Measurements from ENCODE around the gene ANAPC5.
A peak's percentile ranks its signal among the peaks of the same experiment; 100 is the strongest.
"Not testable (repeated sequence)": the region's sequence is repeated elsewhere in the genome, so short reads cannot be mapped to it uniquely, and the experiment has no call there.

ANAPC5 gene

GRCh38 chr12:121376754-121377697 lies 24.8 kb upstream of the ANAPC5 start:
- DNase-seq = no peak
- peaks cover 0 to 7% of the 10 kb centered on the region in 2 donors for H3K9me3 Mint-ChIP-seq
- no peak overlapping the region for H3K27ac Mint-ChIP-seq
- no peak overlapping the region for H3K4me3 Mint-ChIP-seq
- no peaks in the 10 kb centered on the region for H3K4me1 Mint-ChIP-seq
- no peaks in the 10 kb centered on the region for H3K36me3 Mint-ChIP-seq
- ATAC-seq (replicated peaks) = no peak
- no peaks in the 10 kb centered on the region for H3K27me3 Mint-ChIP-seq

GRCh38 chr12:121374945-121375584 lies 22.9 kb upstream of the ANAPC5 start:
- not testable (repeated sequence) for H3K9me3 Mint-ChIP-seq; H3K4me3 Mint-ChIP-seq; H3K27me3 Mint-ChIP-seq; ATAC-seq (replicated peaks); H3K27ac Mint-ChIP-seq; DNase-seq; H3K4me1 Mint-ChIP-seq; H3K36me3 Mint-ChIP-seq

- not testable (repeated sequence) for H3K27ac Mint-ChIP-seq; ATAC-seq (replicated peaks); H3K9me3 Mint-ChIP-seq; H3K4me1 Mint-ChIP-seq; H3K36me3 Mint-ChIP-seq; DNase-seq; H3K4me3 Mint-ChIP-seq; H3K27me3 Mint-ChIP-seq
These were observed 22.1 kb upstream of the ANAPC5 start for GRCh38 chr12:121374336-121374735.

- no peak for DNase-seq
- H3K27me3 Mint-ChIP-seq = peaks cover 0 to 5% of the 10 kb centered on the region in 2 donors
- no peak for ATAC-seq (replicated peaks)
- no peak overlapping the region for H3K27ac Mint-ChIP-seq
- H3K9me3 Mint-ChIP-seq = peaks cover 0 to 7% of the 10 kb centered on the region in 2 donors
- H3K4me3 Mint-ChIP-seq = no peak overlapping the region
- no peaks in the 10 kb centered on the region for H3K36me3 Mint-ChIP-seq
- H3K4me1 Mint-ChIP-seq = no peaks in the 10 kb centered on the region
These were observed 21.5 kb upstream of the ANAPC5 start for GRCh38 chr12:121373755-121374154.

GRCh38 chr12:121371404-121371803 lies 19.2 kb upstream of the ANAPC5 start:
- DNase-seq (no peak), ATAC-seq (replicated peaks) (no peak)
- peaks cover 0 to 5% of the 10 kb centered on the region in 2 donors for H3K27me3 Mint-ChIP-seq
- no peaks in the 10 kb centered on the region for H3K36me3 Mint-ChIP-seq
- H3K4me3 Mint-ChIP-seq = no peak overlapping the region
- peaks cover 0 to 7% of the 10 kb centered on the region in 2 donors for H3K9me3 Mint-ChIP-seq
- H3K4me1 Mint-ChIP-seq = no peaks in the 10 kb centered on the region
- peak overlapping the region; percentile 48 for H3K27ac Mint-ChIP-seq

- no peak overlapping the region for H3K4me3 Mint-ChIP-seq
- H3K4me1 Mint-ChIP-seq = peaks cover 6% of the 10 kb centered on the region in 2 donors
- no peak overlapping the region for H3K27ac Mint-ChIP-seq
- H3K9me3 Mint-ChIP-seq = no peaks in the 10 kb centered on the region
- DNase-seq = no peak
- no peaks in the 10 kb centered on the region for H3K36me3 Mint-ChIP-seq
- H3K27me3 Mint-ChIP-seq = peaks cover 19% of the 10 kb centered on the region in 2 donors
- no peak for ATAC-seq (replicated peaks)
These were observed 13.8 kb upstream of the ANAPC5 start for GRCh38 chr12:121366063-121366459.

- Mint-ChIP-seq H3K27ac (no peak overlapping the region), H3K36me3 (no peaks in the 10 kb centered on the region), H3K27me3 (peaks cover 19% of the 10 kb centered on the region in 2 donors), H3K4me1 (peaks cover 6% of the 10 kb centered on the region in 2 donors), H3K9me3 (no peaks in the 10 kb centered on the region), H3K4me3 (no peak overlapping the region)
- DNase-seq (no peak), ATAC-seq (replicated peaks) (no peak)
These were observed 13.3 kb upstream of the ANAPC5 start for GRCh38 chr12:121365416-121366062.

GRCh38 chr12:121364683-121365121 lies 12.5 kb upstream of the ANAPC5 start:
- Mint-ChIP-seq H3K27ac (no peak overlapping the region), H3K36me3 (no peaks in the 10 kb centered on the region), H3K4me3 (no peak overlapping the region), H3K9me3 (no peaks in the 10 kb centered on the region), H3K4me1 (peaks cover 6% of the 10 kb centered on the region in 2 donors), H3K27me3 (peaks cover 19% of the 10 kb centered on the region in 2 donors)
- DNase-seq (no peak), ATAC-seq (replicated peaks) (no peak)

- no peaks in the 10 kb centered on the region for H3K36me3 Mint-ChIP-seq
- no peak overlapping the region for H3K4me3 Mint-ChIP-seq
- H3K27ac Mint-ChIP-seq = no peak overlapping the region
- peaks cover 0 to 5% of the 10 kb centered on the region in 2 donors for H3K27me3 Mint-ChIP-seq
- no peaks in the 10 kb centered on the region for H3K9me3 Mint-ChIP-seq
- ATAC-seq (replicated peaks) (no peak), DNase-seq (no peak)
- peaks cover 4 to 9% of the 10 kb centered on the region in 2 donors for H3K4me1 Mint-ChIP-seq
These were observed 5.9 kb upstream of the ANAPC5 start for GRCh38 chr12:121358073-121358472.

- no peak overlapping the region for H3K4me3 Mint-ChIP-seq
- ATAC-seq (replicated peaks) (no peak), DNase-seq (no peak)
- peaks cover 5 to 11% of the 10 kb centered on the region in 2 donors for H3K4me1 Mint-ChIP-seq
- no peak overlapping the region for H3K27ac Mint-ChIP-seq
- no peaks in the 10 kb centered on the region for H3K36me3 Mint-ChIP-seq
- H3K9me3 Mint-ChIP-seq = no peaks in the 10 kb centered on the region
- peaks cover 0 to 5% of the 10 kb centered on the region in 2 donors for H3K27me3 Mint-ChIP-seq
These were observed 5.1 kb upstream of the ANAPC5 start for GRCh38 chr12:121357331-121357730.

- Mint-ChIP-seq H3K4me3 (no peak overlapping the region), H3K4me1 (peaks cover 5 to 11% of the 10 kb centered on the region in 2 donors), H3K36me3 (no peaks in the 10 kb centered on the region), H3K27ac (no peak overlapping the region), H3K27me3 (peaks cover 0 to 5% of the 10 kb centered on the region in 2 donors), H3K9me3 (no peaks in the 10 kb centered on the region)
- ATAC-seq (replicated peaks) (no peak), DNase-seq (no peak)
These were observed 4.4 kb upstream of the ANAPC5 start for GRCh38 chr12:121356657-121357056.

- DNase-seq = no peak
- no peak overlapping the region for H3K4me3 Mint-ChIP-seq
- no peak overlapping the region for H3K27ac Mint-ChIP-seq
- H3K4me1 Mint-ChIP-seq = peaks cover 5 to 16% of the 10 kb centered on the region in 2 donors
- peaks cover 0 to 5% of the 10 kb centered on the region in 2 donors for H3K27me3 Mint-ChIP-seq
- no peak for ATAC-seq (replicated peaks)
- no peaks in the 10 kb centered on the region for H3K36me3 Mint-ChIP-seq
- no peaks in the 10 kb centered on the region for H3K9me3 Mint-ChIP-seq
These were observed 3.6 kb upstream of the ANAPC5 start for GRCh38 chr12:121355818-121356217.

GRCh38 chr12:121352682-121353018 lies 439 bp upstream of the ANAPC5 start:
- ATAC-seq (replicated peaks) (peak in 1 of 2 donors; percentile 49), DNase-seq (no peak)
- Mint-ChIP-seq H3K27me3 (peaks cover 0 to 5% of the 10 kb centered on the region in 2 donors), H3K27ac (peak overlapping the region; percentile 97), H3K4me1 (peaks cover 7 to 20% of the 10 kb centered on the region in 2 donors), H3K36me3 (peaks cover 0 to 7% of the 10 kb centered on the region in 2 donors), H3K9me3 (no peaks in the 10 kb centered on the region), H3K4me3 (peak overlapping the region; percentile 96 to 99)

GRCh38 chr12:121346747-121347146 lies 5.5 kb downstream of the ANAPC5 start:
- no peaks in the 10 kb centered on the region for H3K27me3 Mint-ChIP-seq
- H3K36me3 Mint-ChIP-seq = peaks cover 24 to 41% of the 10 kb centered on the region in 2 donors
- ATAC-seq (replicated peaks) (no peak), DNase-seq (no peak)
- peaks cover 9 to 19% of the 10 kb centered on the region in 2 donors for H3K4me1 Mint-ChIP-seq
- no peak overlapping the region for H3K4me3 Mint-ChIP-seq
- no peaks in the 10 kb centered on the region for H3K9me3 Mint-ChIP-seq
- H3K27ac Mint-ChIP-seq = peak overlapping the region; percentile 65
